Right atrium auricular region (tissue), 2 donors: ENCODE results near the gene CCDC142. TPM values are rescaled to one million over a fixed set of nuclear protein-coding genes. Genes with fewer than 3 reads are reported as not detected.

Experiments
- DNase-seq: peaks from one replicate; pipeline ENCODE4 v3.0.0-alpha.2; 2019; ENCODE audit warnings: low spot score
- H3K27ac ChIP-seq, 2 donors: fragments of 200-600 bp; sonication (generic); 1 replicate in 1 of 2; 2 replicates in 1 of 2; pipeline ENCODE4 v1.5.1; 2016 to 2019
- H3K27me3 ChIP-seq, 2 donors: fragments of 200-600 bp; sonication (generic); one replicate each; pipeline versions ENCODE4 v1.5.1 to v1.6.0; 2017 to 2019
- H3K36me3 ChIP-seq: fragments of 200-600 bp; sonication (generic); one replicate; pipeline ENCODE4 v1.5.1; 2016
- H3K4me1 ChIP-seq, 2 donors: fragments of 200-600 bp; sonication (generic); one replicate each; pipeline versions ENCODE4 v1.5.1 to v1.6.0; 2017 to 2019
- H3K4me3 ChIP-seq, 2 donors: fragments of 200-600 bp; sonication (generic); 1 replicate in 1 of 2; 2 replicates in 1 of 2; pipeline ENCODE4 v1.5.1; 2017 to 2019; ENCODE audit warnings: mild to moderate bottlenecking in 1 of 2, moderate library complexity in 1 of 2
- H3K9me3 ChIP-seq, 2 donors: fragments of 200-600 bp; sonication (generic); one replicate each; pipeline ENCODE4 v1.5.1; 2019
- total RNA-seq, 2 donors: library from RNA; depleted of rRNA; stranded (reverse); fragments of >200 nt; gene quantifications; one replicate each; pipeline ENCODE4 v1.1.0, GENCODE V29; 2016
- TF ChIP-seq, protein P1 (sequence below), 2 donors: fragments of 200-600 bp; sonication (generic); IDR thresholded peaks; one replicate each; pipeline ENCODE4 v1.5.1; 2019; ENCODE audit warnings: antibody characterized with exemption in 2 of 2

CCDC142 gene
- total RNA-seq, 2 donors from 2014 or later = 3.8 to 13.6 TPM

DNA sequence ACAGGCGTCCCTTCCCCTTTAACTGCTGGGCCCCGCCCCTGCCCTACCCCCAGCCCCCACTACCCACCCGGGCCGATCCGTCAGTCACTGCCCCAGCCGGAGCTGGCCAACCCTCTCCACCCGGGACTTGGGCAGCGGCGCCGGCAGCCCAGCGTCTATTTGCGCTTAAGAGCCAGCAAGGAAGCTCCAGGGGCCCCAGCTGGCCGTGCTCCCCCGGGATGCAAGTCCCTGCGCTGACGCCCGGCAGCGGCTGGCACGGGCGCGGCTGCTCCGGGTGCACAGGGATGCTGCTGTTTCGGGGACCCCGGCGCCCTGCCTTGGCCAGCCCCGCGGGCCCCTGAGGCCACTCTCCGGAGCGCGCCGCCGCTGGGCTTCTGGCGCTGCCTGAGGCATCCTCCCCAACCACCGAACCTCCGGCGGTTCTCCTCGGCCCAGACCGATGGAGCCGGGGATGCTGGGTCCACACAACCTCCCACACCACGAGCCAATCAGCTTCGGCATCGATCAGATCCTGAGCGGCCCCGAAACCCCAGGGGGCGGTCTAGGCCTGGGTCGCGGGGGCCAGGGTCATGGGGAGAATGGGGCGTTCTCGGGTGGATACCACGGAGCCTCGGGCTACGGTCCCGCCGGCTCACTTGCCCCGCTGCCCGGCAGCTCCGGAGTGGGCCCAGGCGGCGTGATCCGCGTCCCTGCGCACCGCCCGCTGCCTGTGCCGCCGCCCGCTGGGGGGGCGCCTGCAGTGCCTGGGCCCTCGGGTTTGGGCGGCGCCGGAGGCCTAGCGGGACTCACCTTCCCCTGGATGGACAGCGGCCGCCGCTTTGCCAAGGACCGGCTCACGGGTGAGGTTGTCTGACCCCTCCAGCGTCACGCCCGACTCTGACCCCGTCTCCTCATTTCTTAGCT lies 31.8 kb upstream of the CCDC142 start, which contains the start of gene TLX2:
Gene TLX2, plus strand, starts transcription at position 83 of the 903 bp plus-strand sequence. Its CDS starts 357 bp downstream, at position 440.
- no peak for DNase-seq
- Histone ChIP-seq H3K27ac (no peak within 1 kb of the TSS), H3K36me3 (no peaks in the 10 kb centered on the region), H3K4me1 (peaks cover 0 to 31% of the 10 kb centered on the region in 2 donors), H3K27me3 (peaks cover 42 to 64% of the 10 kb centered on the region in 2 donors), H3K4me3 (peak within 1 kb of the TSS in 1 of 2 donors; percentile 24), H3K9me3 (no peaks in the 10 kb centered on the region)
- TF ChIP-seq, protein P1, sequence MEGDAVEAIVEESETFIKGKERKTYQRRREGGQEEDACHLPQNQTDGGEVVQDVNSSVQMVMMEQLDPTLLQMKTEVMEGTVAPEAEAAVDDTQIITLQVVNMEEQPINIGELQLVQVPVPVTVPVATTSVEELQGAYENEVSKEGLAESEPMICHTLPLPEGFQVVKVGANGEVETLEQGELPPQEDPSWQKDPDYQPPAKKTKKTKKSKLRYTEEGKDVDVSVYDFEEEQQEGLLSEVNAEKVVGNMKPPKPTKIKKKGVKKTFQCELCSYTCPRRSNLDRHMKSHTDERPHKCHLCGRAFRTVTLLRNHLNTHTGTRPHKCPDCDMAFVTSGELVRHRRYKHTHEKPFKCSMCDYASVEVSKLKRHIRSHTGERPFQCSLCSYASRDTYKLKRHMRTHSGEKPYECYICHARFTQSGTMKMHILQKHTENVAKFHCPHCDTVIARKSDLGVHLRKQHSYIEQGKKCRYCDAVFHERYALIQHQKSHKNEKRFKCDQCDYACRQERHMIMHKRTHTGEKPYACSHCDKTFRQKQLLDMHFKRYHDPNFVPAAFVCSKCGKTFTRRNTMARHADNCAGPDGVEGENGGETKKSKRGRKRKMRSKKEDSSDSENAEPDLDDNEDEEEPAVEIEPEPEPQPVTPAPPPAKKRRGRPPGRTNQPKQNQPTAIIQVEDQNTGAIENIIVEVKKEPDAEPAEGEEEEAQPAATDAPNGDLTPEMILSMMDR (IDR thresholded peaks at IDR 0.05) = no peak

DNA sequence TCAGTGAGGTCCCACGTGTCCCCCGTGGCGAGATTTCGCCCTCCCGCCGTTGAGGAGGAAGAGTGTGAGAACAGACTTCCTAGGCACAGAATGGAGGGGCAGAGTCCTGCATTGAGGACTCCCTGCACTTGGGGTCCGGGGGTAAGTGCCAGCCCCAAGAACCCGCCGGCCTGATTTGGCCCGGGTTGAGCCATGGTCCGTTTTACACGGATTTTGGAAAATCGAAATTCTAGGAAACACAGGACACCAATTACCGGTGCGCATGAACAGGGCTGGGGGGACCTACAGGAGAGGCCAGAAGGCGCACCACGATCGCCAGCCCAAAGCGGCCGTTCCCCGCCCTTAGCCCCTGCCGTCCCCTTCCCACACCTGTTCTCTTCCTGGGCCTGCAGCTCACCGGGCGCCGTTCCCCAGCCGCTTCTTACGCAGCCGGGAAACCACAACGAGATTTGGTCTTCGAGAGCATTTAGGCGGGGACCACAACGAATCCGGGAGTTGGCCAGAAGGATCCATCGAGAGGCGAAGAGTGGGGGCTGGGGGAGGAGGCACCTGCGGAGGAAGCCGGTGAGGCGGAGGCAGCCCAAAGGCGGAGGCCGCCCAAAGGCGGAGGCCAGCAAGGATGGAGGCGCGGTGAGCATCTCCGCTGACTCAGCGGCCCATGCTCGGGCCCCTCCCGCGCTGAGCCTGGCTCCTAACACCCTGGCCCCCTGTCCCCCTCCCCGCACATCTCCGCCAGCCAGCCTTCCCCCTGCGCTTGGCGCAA lies 31.0 kb upstream of the CCDC142 start:
- peak overlapping the region in 1 of 2 donors; percentile 24 for H3K4me3 ChIP-seq
- no peak for DNase-seq
- H3K27me3 ChIP-seq = peaks cover 38 to 64% of the 10 kb centered on the region in 2 donors
- H3K4me1 ChIP-seq = peaks cover 0 to 31% of the 10 kb centered on the region in 2 donors
- H3K27ac ChIP-seq = no peak overlapping the region
- no peaks in the 10 kb centered on the region for H3K9me3 ChIP-seq
- no peaks in the 10 kb centered on the region for H3K36me3 ChIP-seq
- TF ChIP-seq, protein P1 (IDR thresholded peaks at IDR 0.05) = no peak

DNA sequence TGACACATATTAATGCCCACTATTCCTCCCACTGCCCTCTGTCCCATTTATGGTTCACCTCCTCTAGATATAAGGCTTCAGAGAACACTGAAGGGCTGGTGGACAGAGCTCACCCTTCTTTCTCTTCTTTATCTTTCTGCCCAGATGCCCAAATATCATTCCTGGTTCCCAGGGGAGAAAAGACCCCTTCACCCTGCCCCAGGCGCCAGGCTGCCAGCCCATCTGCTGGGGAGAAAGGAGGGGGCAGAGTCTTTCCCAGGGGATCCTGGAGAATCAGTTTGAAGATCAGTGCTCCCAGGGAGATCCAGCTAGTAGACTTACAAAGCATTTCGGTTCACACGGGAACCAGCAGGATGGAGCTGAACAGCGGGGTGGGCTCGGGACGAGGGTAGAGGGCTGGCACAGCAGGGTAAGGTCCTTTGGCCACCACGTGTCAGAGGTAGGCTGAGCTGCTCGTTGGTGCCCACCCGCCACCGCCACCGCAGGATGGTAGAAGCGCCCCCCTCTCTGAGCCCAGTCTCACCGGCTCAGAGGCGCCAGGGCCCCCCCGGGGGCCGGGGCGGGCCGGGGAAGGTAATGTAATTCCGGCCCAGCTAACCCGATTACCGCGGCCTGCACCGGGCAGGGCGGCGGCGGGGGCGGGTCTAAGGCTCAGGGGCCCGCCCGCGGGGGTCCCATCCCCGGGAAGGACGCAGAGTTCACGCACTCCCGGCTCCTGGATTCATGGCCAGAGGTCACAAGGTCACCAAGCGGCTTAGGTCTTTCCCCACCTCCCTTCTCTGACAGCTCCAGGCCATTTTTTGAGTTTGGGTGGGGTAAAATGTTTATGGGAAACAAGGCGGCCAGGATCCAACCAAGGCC lies 30.2 kb upstream of the CCDC142 start:
- H3K4me1 ChIP-seq = peaks cover 0 to 37% of the 10 kb centered on the region in 2 donors
- no peaks in the 10 kb centered on the region for H3K9me3 ChIP-seq
- no peak overlapping the region for H3K27ac ChIP-seq
- peaks cover 38 to 61% of the 10 kb centered on the region in 2 donors for H3K27me3 ChIP-seq
- TF ChIP-seq, protein P1 (IDR thresholded peaks at IDR 0.05) = no peak
- no peak overlapping the region for H3K4me3 ChIP-seq
- H3K36me3 ChIP-seq = no peaks in the 10 kb centered on the region
- no peak for DNase-seq

DNA sequence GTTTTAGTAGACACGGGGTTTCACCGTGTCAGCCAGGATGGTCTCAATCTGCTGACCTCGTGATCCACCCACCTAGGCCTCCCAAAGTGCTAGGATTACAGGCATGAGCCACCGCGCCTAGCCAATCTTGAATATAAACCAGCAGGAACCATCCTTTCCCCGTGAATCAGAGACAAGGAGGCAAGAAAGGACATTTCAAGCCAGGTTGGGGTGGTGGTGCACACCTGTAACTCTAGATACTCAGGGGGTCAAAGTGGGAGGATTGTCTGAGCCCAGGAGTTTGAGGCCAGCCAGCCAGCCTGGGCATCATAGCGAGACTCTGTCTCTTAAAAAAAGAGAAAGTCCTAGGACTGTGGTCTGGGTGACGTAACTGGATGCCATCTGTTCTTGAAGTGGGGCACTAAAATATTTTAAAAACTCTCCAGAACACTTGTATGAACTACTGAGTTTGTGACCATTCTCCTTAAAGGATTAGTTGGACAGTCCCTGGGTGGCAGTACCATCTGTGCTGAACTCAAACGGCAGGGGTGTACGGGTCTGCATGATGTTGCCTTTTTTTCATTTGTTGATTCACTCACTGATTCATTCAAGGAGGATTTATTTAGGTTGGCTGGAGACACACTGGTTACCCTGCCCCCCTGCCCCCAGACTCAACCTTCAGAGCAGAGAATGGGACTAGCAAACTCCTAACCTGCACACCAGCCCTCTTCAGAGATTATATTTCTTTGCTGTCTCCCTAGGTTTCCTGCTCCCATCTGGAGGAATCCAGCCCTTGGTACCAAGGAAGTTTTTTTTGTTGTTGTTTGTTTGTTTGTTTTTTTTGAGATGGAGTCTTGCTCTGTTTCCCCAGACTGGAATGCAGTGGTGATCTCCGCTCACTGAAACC lies 28.5 kb upstream of the CCDC142 start:
- TF ChIP-seq, protein P1 (IDR thresholded peaks at IDR 0.05) = no peak
- Histone ChIP-seq H3K4me3 (no peak overlapping the region), H3K9me3 (no peaks in the 10 kb centered on the region), H3K36me3 (no peaks in the 10 kb centered on the region), H3K27me3 (peaks cover 30 to 45% of the 10 kb centered on the region in 2 donors), H3K27ac (no peak overlapping the region), H3K4me1 (peaks cover 0 to 45% of the 10 kb centered on the region in 2 donors)
- DNase-seq = no peak
